Calu3 (cell line): Measurements from ENCODE around the gene IRF2BP2. TPM values are rescaled to one million over a fixed set of nuclear protein-coding genes. Genes with fewer than 3 reads are reported as not detected.

Experiments used
- BruUV-seq: library from RNA; stranded (reverse); fragments of 400-500 nt; replicated peaks from 2 replicates; lab custom pipeline; 2021; lab: Mats Ljungman, UMichigan
- CTCF ChIA-PET: fragments of 300-600 bp; sonication (Branson Sonifier 250); formaldehyde crosslinking; loops from one replicate; lab custom pipeline; 2022; ENCODE audit warnings: antibody characterized with exemption; lab: Charles Lee
- DNase-seq: peaks from one replicate; pipeline ENCODE4 v3.0.0; 2022
- H3K27ac Mint-ChIP-seq: one replicate; pipeline ENCODE4 v1.8.0; 2022; ENCODE audit warnings: mixed read lengths; ENCODE audit not compliant: unreplicated experiment
- H3K27me3 Mint-ChIP-seq: one replicate; pipeline ENCODE4 v1.8.0; 2022; ENCODE audit warnings: mixed read lengths; ENCODE audit not compliant: unreplicated experiment
- H3K36me3 Mint-ChIP-seq: one replicate; pipeline ENCODE4 v1.8.0; 2022; ENCODE audit warnings: mild to moderate bottlenecking, moderate library complexity, mixed read lengths; ENCODE audit not compliant: insufficient read depth, unreplicated experiment
- H3K4me1 Mint-ChIP-seq: one replicate; pipeline ENCODE4 v1.8.0; 2022; ENCODE audit warnings: mild to moderate bottlenecking, low read depth, mixed read lengths; ENCODE audit not compliant: unreplicated experiment
- H3K4me3 Mint-ChIP-seq: one replicate; pipeline ENCODE4 v1.8.0; 2022; ENCODE audit warnings: mild to moderate bottlenecking, low read depth, moderate library complexity, mixed read lengths; ENCODE audit not compliant: unreplicated experiment
- H3K9me3 Mint-ChIP-seq: one replicate; pipeline ENCODE4 v1.8.0; 2022; ENCODE audit warnings: low read depth, mixed read lengths; ENCODE audit not compliant: unreplicated experiment
- intact Hi-C: fragments of 100-400 bp; cut with micrococcal nuclease; formaldehyde crosslinking; loops from one replicate; pipeline ENCODE4 v1.10.0; 2022; ENCODE audit not compliant: unreplicated experiment
- total RNA-seq: library from RNA; stranded (reverse); gene quantifications from 2 replicates; pipeline ENCODE4 v1.2.3, GENCODE V29; 2022
- TF ChIP-seq, protein P1 (sequence below): fragments of 200-600 bp; IDR thresholded peaks from one replicate; pipeline ENCODE4 v1.8.0; 2022; ENCODE audit warnings: antibody characterized with exemption; ENCODE audit not compliant: unreplicated experiment

The IRF2BP2 gene
- total RNA-seq, 1 experiment from 2014 or later = 192 TPM

DNA sequence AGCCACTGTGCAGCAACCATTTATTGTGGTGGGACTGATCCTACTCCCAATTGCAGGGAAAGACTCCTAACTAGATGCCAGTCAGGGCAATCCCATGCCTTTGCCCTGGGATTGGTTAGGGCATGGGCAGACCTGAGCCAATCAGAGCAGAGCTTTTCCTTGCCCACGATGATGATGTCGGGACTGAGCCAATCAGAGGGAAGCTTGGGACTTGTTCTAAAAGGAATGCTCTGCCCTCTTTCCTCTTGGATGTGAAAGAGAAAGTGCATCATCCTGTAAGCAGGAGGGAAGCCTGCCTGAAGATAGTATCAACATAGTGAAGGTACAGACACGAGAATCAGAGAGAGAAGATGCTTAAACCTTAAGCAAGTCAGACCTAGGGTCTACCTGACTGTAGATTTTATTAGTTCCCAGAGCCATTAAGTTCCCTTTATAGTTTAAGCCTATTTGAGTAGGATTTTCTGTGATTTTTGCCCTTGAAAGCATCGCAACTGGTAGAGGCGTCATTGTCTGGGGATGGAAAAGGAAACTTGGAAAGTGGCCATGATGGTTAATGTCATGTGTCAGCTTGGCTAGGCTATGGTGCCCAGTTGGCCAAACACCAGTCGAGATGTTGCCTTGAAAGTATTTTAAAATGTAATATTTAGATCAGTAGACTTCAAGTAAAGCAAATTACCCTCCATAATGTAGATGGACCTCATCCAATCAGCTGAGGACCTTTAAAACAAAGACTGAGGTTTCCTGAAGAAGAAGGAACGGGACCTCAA is 19.9 kb downstream of the IRF2BP2 start:
- BruUV-seq = no TSS peak
- CTCF ChIA-PET = no interaction called here
- intact Hi-C loops = no loop called here
- Mint-ChIP-seq H3K27ac (no peak overlapping the region), H3K27me3 (no peaks in the 10 kb centered on the region), H3K9me3 (peaks cover 9% of the 10 kb centered on the region), H3K4me1 (peaks cover 15% of the 10 kb centered on the region), H3K36me3 (no peaks in the 10 kb centered on the region), H3K4me3 (no peak overlapping the region)
- DNase-seq = no peak
- TF ChIP-seq, protein P1, sequence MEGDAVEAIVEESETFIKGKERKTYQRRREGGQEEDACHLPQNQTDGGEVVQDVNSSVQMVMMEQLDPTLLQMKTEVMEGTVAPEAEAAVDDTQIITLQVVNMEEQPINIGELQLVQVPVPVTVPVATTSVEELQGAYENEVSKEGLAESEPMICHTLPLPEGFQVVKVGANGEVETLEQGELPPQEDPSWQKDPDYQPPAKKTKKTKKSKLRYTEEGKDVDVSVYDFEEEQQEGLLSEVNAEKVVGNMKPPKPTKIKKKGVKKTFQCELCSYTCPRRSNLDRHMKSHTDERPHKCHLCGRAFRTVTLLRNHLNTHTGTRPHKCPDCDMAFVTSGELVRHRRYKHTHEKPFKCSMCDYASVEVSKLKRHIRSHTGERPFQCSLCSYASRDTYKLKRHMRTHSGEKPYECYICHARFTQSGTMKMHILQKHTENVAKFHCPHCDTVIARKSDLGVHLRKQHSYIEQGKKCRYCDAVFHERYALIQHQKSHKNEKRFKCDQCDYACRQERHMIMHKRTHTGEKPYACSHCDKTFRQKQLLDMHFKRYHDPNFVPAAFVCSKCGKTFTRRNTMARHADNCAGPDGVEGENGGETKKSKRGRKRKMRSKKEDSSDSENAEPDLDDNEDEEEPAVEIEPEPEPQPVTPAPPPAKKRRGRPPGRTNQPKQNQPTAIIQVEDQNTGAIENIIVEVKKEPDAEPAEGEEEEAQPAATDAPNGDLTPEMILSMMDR = no peak

DNA sequence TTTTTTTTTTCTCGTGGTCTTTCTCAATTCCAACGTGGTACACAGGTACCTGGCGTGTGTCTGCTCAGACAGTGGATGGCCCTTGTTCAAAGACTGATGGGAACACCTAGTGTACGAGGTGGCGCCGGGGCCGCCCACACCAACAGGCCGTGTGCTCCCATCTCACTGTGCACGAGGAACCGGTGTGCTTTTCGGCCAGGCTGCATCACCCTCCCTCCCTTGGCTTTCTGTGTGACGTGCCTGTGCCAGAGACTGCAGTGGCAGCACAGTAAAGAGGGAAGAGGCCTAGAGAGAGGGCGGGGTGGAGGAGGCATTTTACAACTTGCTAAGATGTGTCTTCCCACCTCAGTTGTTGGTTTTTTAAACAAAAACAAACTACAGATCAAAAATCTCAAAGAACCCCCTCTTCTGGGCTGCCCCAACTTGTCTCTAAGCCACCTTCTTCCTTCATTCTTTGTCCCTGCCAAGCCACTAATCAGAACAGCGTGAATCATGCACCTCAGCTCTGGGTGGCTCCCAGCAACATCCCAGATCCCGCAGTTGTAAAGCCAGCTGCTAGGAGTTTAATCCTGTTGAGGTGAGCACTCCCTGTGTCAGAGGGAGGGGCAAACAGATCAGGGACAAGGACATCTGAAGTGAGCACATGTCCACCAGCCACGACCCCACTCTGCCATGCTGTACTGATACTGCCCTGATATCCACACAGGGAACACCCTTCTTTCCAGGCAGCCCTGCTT is 20.7 kb downstream of the IRF2BP2 start:
- CTCF ChIA-PET = interaction anchor here (0.7 kb wide), 1 partner anchor 869 kb away, joined by 3 read pairs; no protein-coding TSS in a partner anchor
- H3K9me3 Mint-ChIP-seq = peaks cover 5% of the 10 kb centered on the region
- no peak for DNase-seq
- TF ChIP-seq, protein P1 = no peak
- no TSS peak for BruUV-seq
- H3K36me3 Mint-ChIP-seq = no peaks in the 10 kb centered on the region
- H3K4me1 Mint-ChIP-seq = peaks cover 15% of the 10 kb centered on the region
- no peak overlapping the region for H3K4me3 Mint-ChIP-seq
- no peaks in the 10 kb centered on the region for H3K27me3 Mint-ChIP-seq
- intact Hi-C loops = no loop called here
- no peak overlapping the region for H3K27ac Mint-ChIP-seq

DNA sequence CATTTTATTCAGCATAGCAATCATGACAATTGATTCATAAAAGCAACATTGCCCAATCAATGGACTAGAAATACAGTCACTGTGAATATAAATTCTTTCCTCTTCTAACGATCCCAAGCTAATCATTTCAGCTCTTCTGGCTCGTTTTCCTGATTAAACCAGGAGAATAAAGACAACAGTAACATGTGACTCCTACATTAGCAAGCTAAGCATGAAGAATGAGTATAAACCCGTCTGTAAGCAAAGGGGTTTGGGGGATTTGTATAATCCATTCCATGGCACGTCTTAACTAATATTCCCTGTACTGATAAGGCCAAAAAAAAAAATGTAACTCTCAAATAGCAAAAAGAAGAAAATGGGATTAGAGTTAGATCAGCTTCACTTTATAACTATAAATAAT is 21.6 kb downstream of the IRF2BP2 start:
- BruUV-seq = no TSS peak
- no peaks in the 10 kb centered on the region for H3K27me3 Mint-ChIP-seq
- H3K4me1 Mint-ChIP-seq = peaks cover 15% of the 10 kb centered on the region
- CTCF ChIA-PET = interaction anchor here (0.7 kb wide), 1 partner anchor 870 kb away, joined by 3 read pairs; no protein-coding TSS in a partner anchor
- intact Hi-C loops = no loop called here
- DNase-seq = no peak
- no peak overlapping the region for H3K27ac Mint-ChIP-seq
- TF ChIP-seq, protein P1 = no peak
- peaks cover 3% of the 10 kb centered on the region for H3K9me3 Mint-ChIP-seq
- H3K36me3 Mint-ChIP-seq = no peaks in the 10 kb centered on the region
- no peak overlapping the region for H3K4me3 Mint-ChIP-seq

DNA sequence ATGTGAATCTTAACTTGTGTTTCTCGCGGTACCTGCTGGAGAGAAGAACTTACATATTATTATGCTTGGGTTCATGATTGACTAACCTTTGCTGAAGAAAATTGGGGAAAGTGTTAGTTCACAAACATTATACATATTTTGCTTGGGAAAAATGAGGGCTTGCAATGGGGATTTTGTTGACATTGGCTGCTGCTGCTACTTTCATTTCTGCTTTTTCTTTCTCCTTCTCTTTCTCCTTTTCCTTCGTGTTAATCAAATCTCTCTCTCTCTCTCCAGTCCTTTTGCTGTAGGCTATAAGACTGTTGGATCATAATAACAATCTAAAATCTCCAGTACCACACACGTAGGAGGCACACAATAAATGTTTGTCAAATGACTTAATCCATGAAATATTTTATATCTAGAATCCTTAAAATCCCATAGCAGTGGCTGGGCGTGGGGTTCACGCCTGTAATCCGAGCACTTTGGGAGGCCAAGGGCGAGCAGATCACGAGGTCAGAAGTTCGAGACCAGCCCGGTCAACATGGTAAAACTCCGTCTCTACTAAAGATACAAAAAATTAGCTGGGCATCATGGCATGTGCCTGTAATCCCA is 23.0 kb downstream of the IRF2BP2 start:
- intact Hi-C loops = no loop called here
- H3K36me3 Mint-ChIP-seq = no peaks in the 10 kb centered on the region
- no peak overlapping the region for H3K4me3 Mint-ChIP-seq
- H3K4me1 Mint-ChIP-seq = peaks cover 15% of the 10 kb centered on the region
- CTCF ChIA-PET = interaction anchor here (0.7 kb wide), 1 partner anchor 19 kb away, joined by 3 read pairs; no protein-coding TSS in a partner anchor
- H3K9me3 Mint-ChIP-seq = peaks cover 3% of the 10 kb centered on the region
- DNase-seq = no peak
- H3K27me3 Mint-ChIP-seq = no peaks in the 10 kb centered on the region
- no peak overlapping the region for H3K27ac Mint-ChIP-seq
- TF ChIP-seq, protein P1 = no peak
- no TSS peak for BruUV-seq
